ENCODE measurements around the gene MLLT10. TPM values are rescaled to one million over a fixed set of nuclear protein-coding genes. Genes with fewer than 3 reads are reported as not detected.
A peak's percentile ranks its signal among the peaks of the same experiment; 100 is the strongest.

MLLT10 gene
- total RNA-seq, 1 donor: 50.5 TPM

DNA sequence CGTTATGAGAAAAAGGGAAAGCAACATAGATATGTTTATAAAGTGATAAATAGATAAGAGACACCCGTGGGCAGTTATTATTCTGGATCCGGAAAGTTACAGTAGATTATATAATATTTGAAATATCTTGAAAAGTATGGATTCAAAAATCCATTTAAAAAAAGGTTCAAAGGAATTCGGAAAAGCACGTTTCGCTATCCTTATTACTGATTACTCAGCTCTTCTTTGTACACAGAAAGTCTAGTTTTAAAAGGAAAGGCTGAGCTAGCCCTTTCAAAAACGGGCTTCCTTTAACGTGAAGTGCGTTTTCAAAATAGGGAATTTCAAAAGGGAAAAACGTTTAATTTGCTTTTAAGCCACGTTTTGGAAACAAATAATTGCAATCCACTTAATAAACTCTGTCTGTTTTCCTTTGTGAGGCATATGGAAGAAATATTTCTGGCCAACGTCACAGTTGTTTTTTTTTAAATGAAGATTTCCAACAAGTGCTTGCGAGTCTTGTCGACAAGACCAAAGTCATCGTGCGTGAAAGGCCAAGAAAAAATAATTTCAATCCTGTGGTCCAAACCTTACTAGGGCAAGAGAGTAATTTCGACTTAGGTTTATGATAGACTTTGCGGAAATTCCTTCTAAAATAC lies 6.3 kb upstream of the MLLT10 start:
- H3K4me3 ChIP-seq (ENCODE audit: low read depth, low read length): peak overlapping the region; percentile 72
- DNase-seq (ENCODE audit: low read depth): peak; percentile 63
- TF ChIP-seq, protein P1, sequence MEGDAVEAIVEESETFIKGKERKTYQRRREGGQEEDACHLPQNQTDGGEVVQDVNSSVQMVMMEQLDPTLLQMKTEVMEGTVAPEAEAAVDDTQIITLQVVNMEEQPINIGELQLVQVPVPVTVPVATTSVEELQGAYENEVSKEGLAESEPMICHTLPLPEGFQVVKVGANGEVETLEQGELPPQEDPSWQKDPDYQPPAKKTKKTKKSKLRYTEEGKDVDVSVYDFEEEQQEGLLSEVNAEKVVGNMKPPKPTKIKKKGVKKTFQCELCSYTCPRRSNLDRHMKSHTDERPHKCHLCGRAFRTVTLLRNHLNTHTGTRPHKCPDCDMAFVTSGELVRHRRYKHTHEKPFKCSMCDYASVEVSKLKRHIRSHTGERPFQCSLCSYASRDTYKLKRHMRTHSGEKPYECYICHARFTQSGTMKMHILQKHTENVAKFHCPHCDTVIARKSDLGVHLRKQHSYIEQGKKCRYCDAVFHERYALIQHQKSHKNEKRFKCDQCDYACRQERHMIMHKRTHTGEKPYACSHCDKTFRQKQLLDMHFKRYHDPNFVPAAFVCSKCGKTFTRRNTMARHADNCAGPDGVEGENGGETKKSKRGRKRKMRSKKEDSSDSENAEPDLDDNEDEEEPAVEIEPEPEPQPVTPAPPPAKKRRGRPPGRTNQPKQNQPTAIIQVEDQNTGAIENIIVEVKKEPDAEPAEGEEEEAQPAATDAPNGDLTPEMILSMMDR (IDR thresholded peaks at IDR 0.05; ENCODE audit: insufficient read depth, low read depth, low read length): no peak

DNA sequence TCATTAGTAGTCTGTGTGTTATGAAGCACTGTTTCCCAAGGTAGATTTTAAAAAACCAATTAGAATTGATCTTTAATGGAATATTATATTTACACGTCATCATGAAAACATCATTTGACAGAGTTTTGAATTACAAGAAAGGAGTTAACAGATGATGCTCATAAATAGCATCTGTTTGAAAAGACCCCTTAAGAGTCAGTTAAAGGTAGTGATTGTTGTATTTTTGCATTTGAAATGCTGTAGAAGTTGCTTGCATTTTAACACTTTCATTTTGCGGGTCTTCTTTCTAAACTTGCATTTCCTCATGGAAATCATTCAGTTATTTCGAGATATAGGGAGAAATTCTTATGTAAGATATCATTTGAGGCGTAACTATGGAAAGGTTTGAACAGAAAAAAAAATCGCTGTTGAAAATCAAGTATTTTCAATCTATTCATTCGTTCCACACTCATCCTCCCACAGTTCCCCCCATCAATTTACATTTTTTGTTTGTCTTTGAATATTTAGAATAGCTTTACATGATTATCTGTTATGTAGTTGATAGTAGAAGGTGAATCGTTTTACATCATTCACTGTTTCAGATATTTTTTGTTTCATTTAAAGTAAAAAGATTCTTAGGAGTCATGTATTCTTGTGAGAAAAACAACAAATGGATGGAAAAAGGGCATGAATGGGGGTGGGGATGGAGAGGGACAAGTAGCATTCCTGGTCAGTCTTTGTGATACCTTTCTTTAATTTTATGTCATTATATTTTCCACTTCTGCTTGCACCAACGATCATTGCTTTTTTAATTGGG lies 5.6 kb upstream of the MLLT10 start:
- H3K4me3 ChIP-seq (ENCODE audit: low read depth, low read length): peak overlapping the region; percentile 72
- DNase-seq (ENCODE audit: low read depth): peak; percentile 17
- TF ChIP-seq, protein P1 (IDR thresholded peaks at IDR 0.05; ENCODE audit: insufficient read depth, low read depth, low read length): no peak

DNA sequence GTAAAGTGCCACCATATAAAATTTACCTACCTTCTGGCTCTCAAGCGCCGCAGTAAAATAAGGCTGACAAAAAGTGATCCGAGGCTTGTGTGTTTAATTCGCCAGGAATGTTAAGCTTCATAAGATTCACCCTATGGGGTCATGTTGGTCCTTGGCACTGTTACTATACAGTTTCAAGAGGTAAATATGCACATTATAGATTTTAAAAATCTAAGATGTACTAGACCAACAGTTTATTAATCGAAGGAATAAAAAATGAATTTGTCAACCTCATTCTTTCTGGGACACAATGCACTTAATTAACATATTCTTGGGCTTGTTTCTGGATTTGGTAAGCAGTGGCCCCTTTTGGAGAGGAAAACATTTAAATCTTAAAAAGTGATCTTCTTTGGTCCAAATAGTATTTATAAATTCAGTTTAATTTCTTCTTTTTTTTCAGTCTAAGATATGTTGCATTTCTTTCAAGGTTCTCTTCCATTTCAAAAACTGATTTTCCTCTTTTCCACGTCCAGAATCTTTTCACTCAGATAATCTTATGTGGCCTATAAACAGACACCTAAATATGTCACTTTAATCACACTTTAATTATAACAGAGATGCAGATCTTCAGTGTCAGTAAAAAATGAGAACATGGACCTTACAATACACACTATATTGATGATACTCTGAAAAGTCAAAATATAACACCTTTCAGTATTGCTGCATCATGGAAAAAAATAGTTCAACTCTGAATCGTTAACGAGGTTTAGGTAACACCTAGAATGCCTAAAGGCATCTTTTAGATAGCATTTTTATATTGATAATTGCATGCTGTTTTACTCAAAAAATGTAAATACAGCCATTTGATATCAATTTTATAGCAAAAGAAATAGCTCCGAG lies 4.8 kb upstream of the MLLT10 start:
- DNase-seq (ENCODE audit: low read depth): peak; percentile 19
- H3K4me3 ChIP-seq (ENCODE audit: low read depth, low read length): no peak overlapping the region
- TF ChIP-seq, protein P1 (IDR thresholded peaks at IDR 0.05; ENCODE audit: insufficient read depth, low read depth, low read length): no peak

DNA sequence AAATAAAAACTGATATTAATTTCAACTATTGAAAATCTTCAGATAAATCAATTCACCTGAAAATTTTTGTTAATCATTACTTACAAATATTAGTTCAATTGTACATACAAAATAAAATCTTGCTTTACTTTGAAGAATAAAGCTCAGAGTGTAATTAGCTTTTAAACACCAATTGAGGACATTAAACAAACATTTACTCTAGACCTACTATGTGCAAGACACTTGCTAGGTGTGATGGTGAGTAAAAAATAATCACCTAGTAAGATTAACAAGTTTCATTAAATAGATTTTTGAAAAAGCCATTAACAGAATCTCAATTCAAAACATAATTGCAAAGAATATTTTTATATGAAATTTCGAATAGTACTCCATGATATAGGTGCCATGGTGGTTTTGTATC lies 3.9 kb upstream of the MLLT10 start:
- no peak for DNase-seq (ENCODE audit: low read depth)
- TF ChIP-seq, protein P1 (IDR thresholded peaks at IDR 0.05; ENCODE audit: insufficient read depth, low read depth, low read length): no peak
- no peak overlapping the region for H3K4me3 ChIP-seq (ENCODE audit: low read depth, low read length)

DNA sequence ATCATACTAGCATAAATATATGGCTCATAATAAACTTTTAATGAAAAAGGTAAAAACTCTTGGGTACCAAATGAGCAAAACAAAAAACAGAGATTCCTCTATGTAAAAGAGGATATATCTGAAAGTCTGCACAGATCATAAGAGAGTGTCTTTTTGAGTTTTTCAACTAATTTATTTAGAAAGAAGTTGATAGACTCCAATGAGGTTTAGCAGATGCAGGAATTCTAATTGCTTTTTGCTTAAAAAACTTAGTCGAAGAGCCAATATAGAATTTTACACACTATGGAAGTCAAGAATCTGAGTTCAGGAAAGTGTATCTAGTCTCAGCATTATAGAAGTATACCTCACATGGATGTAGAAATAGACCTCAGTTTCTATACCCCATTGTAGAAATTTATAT lies 3.4 kb upstream of the MLLT10 start:
- no peak for DNase-seq (ENCODE audit: low read depth)
- TF ChIP-seq, protein P1 (IDR thresholded peaks at IDR 0.05; ENCODE audit: insufficient read depth, low read depth, low read length): no peak
- no peak overlapping the region for H3K4me3 ChIP-seq (ENCODE audit: low read depth, low read length)

DNA sequence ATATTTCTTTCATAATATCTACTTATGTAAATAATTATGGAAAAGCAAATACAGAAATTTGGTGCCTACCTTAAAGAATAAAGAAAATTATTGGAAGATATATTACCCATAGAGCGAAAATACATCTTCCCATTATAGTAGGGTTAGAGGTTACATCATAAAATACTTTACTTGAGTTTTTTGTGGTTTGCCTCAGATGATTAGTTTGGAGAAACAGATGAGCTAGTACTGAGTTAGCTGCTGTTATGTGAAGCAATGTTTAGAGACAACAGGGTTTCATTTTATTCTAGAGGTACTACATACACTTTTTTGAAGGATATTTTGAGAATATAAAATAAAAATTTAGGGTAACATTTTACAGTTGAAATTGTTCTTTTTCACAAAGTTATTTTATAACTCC lies 2.9 kb upstream of the MLLT10 start:
- TF ChIP-seq, protein P1 (IDR thresholded peaks at IDR 0.05; ENCODE audit: insufficient read depth, low read depth, low read length): no peak
- peak; percentile 73 for DNase-seq (ENCODE audit: low read depth)
- H3K4me3 ChIP-seq (ENCODE audit: low read depth, low read length): no peak overlapping the region
